DMS 273 (cell line): ENCODE results near the gene DYDC2.

ENCODE experiments used
- DNase-seq: peaks from one replicate; lab custom pipeline; 2025; ENCODE audit not compliant: unreplicated experiment; lab: John Stamatoyannopoulos, UW

Gene DYDC2

GRCh38 chr10:80371467-80371866 is 14.9 kb downstream of the DYDC2 start:
- DNase-seq: no peak

GRCh38 chr10:80372675-80373074 is 16.1 kb downstream of the DYDC2 start:
- no peak for DNase-seq

DNA sequence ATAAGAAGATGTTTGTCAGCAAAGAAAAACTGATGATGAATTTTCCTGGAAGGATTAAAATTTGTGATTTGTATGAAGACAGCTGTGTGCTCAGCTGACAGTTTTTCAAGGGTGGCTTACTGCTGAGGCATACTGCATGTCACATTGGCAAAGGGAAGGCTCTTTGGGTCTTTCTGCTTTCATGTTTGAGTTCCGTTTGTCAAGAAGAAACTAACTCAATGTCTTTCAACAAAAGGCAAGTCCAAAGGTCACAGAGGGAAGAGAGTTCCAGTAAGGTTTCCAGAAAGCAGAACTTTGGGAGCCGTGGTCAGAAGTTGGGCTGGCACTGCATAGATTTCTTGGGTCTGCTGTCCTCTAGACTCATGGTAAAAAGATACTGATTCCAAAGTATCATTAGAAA is 16.9 kb downstream of the DYDC2 start:
- DNase-seq: no peak

DNA sequence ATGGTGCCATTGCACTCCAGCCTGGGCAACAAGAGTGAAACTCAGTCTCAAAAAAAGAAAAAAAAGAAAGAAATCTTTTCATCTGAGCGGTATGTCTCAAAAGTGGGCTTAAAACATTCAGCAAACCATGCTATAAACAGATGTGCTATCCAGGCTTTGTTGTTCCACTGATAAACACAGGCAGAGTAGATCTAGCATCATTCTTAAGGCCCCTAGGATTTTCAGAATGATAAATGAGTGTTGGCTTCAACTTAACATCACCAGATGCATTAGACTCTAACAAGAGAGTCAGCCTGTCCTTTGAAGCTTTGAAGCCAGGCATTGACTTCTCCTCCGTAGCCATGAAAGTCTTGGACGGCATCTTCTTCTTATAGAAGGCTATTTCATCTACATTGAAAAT is 23.1 kb downstream of the DYDC2 start:
- DNase-seq: no peak

DNA sequence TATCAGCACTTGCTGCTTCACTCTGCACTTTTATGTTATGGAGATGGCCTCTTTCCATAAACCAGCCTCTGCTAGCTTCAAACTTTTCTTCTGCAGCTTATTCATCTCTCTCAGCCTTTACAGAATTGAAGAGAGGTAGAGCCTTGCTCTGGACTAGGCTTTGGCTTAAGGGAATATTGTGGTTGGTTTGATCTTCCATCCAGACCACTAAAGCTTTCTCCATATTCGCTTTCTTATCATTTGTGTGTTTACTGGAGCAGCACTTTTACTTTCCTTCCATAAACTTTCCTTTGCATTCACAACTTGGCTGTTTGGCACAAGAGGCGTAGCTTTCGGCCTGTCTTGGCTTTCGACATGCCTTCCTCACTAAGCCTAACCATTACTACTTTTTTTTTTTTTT is 23.6 kb downstream of the DYDC2 start:
- DNase-seq: no peak

GRCh38 chr10:80382989-80383388 is 26.4 kb downstream of the DYDC2 start:
- DNase-seq: peak; percentile 64

GRCh38 chr10:80390740-80391139 is 34.2 kb downstream of the DYDC2 start:
- no peak for DNase-seq

- DNase-seq: no peak
Measured at GRCh38 chr10:80392250-80392649, 35.7 kb downstream of the DYDC2 start.

DNA sequence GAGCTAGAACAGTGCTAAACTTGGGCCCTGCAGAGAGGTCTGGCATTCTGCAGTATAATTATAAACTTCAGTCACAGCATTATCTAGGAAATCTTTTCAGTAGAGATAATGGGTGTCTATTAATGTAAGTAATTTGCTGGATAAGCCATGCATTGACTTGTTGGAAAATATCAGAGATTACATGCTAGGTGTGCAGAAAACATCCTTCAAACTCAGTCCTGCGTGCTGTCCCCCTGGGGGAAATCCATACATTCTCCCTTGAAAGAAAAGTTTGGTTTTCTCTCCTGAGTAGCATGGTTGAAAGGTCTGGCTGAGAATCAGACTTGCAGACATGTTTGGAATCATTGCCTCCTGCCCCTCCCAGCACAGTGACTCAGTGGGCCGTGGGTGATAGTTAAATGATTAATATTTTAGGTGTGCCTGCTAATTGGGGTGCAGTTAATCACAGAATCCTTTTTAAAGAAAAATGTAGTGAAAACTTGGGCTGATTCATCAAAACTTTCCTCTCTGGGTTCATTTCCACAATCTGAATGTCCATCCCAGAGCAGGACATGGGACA is 37.9 kb downstream of the DYDC2 start:
- no peak for DNase-seq

DNA sequence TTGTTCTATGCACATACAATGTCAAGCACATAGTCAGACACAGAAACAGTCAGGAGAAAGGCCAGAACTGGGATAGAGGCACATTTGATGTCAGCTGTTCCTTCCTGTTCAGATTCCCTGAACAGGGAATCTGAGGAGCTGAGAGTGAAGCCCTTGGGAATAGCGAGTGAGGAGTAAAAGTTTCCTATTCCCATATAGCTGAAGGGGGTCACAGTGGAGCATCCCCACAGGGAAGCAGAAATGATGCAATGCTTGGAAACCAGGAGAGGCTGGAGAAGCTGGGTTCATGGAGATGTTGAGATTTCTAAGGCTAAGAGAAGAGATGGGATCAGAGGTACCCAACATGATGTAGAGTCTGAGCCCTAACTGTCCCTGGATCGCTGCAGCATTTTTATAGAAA is 40.4 kb downstream of the DYDC2 start:
- no peak for DNase-seq

DNA sequence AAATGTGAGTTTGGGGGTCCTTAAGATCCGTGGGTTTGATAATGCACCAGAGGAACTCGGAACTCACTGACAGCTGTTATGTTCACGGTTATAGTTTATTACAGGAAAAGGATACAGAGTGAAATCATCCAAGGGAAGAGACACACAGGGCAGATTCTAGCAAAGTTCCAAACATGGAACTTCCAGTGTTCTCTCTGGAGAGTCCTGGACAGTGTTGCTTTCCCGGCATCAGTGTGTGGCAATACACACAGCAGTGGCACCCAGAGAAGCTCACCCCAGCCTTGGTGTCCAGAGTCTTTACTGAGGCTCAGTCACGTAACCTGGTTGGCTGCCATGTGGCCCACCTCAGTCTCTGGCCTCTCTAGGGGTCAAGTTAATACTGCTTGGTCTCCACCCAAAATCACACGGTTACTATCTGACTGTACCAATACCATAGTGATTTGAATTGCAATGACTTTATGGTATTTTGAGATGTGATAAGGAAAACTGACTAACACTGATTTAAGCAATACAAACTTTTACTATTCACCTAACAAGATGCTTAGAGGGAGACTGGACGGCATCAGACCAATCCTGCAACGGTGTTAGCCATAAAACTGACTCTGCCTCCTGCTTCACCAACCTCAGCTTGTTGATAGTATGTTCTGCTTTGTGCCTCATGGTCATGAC is 43.7 kb downstream of the DYDC2 start:
- no peak for DNase-seq

GRCh38 chr10:80405035-80405434 is 48.5 kb downstream of the DYDC2 start:
- DNase-seq: no peak

GRCh38 chr10:80405626-80406025 is 49.0 kb downstream of the DYDC2 start:
- peak; percentile 85 for DNase-seq

DNA sequence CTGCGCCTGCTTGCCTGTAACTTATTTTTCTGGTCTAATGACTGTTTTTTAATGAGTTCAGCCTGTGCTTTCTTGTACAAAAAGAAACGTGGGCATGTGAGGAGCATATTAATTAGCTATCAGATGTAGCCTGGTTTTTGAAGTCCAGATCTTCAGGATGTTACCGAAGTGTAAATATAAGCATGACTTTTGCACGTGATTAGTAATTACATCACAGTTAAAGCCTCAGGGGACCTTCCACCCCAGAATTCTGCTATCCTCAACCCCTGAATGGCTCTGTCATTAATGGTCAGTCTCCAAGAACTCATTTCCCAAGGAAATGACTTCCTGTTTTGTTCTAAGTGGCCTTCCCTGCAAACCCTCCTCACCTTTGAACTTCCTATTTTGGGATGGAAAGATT is 49.6 kb downstream of the DYDC2 start:
- DNase-seq: peak; percentile 36

DNA sequence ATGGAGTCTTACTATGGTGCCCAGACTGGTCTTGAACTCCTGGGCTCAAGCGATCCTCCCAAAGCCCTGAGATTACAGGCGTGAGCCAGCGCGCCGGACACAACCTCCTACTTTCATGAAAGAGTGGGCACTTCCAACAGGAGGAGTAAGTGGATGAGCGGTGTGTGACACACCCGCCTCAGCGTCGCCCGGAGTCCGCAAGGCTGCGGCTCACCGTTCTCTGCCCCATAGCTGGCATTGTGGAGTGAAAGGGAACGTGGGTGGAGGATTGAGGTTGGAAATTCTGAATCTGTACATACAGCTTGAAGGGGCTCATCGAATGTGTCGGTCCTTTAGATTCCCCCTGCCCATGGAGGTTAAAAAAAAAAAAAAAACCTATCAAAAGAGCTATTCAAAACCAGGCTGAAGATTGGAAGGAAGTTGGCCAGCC is 51.2 kb downstream of the DYDC2 start:
- DNase-seq: peak; percentile 49

DNA sequence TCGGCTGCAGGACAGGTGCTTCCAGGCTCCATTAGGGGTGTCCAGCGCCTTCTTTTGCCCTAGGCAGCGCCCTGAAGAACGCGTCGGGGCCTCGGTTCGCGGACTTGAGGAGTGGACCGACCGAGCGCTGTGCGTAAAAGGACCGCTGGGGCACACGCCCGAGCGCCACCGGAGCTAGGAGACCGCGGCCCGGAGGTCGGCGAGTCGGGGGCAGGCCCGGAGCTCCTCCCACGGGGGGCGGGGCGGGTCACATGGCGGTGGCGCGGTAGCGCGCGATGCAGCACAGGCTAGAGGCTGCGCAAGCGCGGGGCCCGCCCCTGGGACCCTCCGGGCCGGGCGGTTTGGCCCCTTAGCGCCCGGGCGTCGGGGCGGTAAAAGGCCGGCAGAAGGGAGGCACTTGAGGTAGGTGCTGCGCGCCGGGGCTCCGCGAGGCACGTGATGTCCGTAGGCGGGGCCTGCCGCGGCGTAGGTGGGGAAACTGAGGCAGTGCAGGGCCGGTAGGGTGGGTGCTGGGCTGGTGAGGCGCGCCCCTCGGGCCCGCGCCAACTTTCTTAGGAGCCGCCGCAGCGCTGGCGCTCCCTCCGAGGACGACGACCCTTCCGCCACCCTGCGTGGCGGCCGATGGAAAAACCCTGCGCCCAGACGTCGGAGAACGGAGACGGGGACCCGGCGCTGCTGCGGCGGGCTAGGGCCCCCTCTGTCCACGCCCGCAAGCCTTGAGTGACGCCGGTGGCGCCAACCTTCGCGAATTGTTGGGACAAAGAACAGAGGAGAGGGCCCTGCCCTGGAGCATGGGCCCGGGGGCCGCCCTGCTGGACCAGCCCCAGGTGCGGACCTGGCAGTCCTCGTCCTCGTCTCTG is 51.9 kb downstream of the DYDC2 start, which contains the start of gene PRXL2A:
Gene PRXL2A (plus strand): TSS at position 310 of the 860 bp plus-strand sequence. CDS start 11,917 bp downstream, outside the sequence.
- DNase-seq: peak; percentile 92

DNA sequence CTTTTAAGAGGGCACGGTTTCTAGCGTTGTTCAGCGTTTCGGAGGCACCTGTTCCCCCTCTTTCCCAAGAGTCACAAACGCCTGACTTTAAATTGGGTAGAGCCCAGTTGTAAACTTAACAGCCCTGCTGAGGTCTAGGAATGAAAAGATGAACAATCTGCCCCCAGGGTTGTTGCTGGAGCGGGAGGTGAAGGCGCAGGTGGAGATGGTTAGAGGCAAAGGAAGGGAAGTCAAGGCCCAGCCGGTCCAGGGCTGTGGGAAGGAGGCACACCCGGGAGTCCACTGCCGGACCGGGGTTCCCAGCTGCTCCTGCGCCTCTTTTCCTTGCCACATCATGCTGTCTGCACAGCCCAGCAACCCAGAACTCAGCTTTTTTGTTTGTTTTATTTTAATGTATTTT is 52.5 kb downstream of the DYDC2 start:
- DNase-seq: peak; percentile 35

DNA sequence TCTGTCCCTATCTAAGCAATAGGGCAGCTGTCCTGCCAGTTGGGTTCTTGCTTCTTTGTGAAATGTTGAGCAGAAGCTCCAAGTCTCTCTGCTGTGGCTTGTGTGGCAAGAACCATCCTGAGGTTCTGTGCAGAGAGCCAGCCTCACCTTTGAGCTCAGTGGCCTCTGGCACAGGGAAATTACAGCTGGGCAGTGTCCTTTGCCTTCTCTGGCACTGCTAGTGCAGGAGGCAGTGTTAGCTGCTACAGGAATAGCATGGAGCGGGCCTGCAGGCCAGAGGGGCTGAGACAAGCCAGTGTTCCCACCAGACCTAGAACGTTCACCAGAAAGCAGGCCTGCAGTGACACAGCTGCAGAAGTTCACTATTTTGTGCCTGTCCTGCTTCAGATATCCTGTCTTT is 53.5 kb downstream of the DYDC2 start:
- no peak for DNase-seq

- DNase-seq: peak; percentile 30
Measured at GRCh38 chr10:80410578-80411145, 54.1 kb downstream of the DYDC2 start.

DNA sequence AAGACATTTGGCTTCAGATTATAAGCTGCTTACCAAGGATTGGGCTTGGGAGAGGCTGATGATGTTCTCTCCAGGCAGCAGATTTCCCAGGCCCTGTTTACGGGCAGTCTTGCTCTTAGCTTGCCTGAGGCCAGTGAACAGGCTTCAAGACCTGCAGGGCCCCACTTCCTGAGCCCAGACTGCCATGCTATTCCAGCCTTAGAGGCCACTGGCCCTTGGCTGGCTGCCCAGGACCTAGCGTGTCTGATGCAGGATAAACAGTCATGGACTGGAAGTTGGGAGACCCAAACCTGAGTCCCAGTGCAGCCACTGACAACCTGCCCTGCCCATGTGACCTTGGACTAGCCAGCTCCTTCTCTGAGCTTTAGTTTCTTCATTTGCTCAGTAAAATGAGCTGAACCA is 54.7 kb downstream of the DYDC2 start:
- DNase-seq: peak; percentile 13

DNA sequence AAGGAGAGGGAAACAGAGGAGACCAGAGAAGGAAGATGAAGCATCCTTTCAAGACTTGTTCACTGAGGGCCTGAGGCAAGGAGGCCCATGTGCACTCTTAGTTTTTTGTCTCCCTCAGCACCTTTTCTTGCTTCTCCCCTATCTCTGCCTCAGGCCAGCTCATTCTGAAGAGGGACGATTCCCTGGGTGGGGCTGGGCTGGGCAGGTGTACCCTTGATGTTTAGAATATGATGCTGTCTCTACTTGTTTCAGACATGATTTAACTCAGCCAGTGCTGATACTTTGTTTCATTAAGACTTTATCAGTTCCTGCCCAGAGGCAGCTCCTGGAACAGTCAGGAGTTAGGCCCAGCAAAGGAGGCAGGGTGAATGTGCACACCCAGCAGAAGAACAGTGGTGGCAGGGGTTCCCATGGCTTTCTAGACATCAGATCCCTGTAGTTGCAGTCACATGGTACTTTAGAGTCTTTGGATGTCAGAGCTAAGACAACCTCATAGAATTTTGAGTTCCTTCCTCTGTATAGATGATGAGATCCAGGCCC is 55.2 kb downstream of the DYDC2 start:
- no peak for DNase-seq
